GM18502 (cell line): ENCODE data around the gene MCC.

ENCODE experiments used
- ATAC-seq: cut with Tn5 transposase; IDR thresholded peaks from one replicate; pipeline ENCODE4 v1.9.1; 2021; ENCODE audit warnings: mild to moderate bottlenecking; ENCODE audit not compliant: unreplicated experiment, poor library complexity

Gene MCC

DNA sequence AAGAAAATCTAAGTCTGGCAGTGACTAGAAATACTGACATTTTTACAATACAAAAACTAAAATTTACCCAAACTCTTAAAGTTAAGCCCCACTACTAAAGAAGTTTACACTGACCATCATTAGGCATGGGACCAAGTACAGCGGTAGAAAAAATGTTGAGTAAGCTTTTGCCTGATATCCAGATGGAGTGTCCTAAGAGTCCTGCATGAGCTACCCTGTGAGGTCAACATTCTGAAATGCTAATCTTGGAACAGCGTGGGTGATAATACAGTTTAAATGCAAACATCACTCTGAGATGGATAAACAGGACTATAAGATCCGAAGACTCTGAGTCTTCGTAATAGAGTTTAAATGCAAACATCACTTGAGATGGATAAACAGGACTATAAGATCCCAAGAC is 322.0 kb downstream of the MCC start:
- ATAC-seq: no peak

DNA sequence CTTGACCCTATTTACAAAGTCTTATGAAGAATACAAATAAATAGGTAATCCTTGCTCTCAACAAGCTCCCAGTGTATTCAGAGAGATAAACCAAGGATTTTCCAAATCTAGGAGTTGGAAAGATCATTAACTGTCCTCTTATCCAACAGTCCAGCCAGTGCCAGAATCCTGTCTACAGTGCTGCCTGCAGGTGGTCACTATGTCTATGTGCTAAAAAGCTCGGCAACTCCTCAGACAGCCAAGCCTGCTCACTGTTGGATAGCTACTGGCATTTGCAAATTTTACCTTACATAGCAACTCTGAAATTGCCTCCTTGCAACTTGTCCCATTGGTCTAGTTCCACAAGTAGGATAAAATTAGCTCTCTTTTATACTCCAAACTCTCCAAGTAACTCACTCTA is 324.2 kb downstream of the MCC start:
- no peak for ATAC-seq

DNA sequence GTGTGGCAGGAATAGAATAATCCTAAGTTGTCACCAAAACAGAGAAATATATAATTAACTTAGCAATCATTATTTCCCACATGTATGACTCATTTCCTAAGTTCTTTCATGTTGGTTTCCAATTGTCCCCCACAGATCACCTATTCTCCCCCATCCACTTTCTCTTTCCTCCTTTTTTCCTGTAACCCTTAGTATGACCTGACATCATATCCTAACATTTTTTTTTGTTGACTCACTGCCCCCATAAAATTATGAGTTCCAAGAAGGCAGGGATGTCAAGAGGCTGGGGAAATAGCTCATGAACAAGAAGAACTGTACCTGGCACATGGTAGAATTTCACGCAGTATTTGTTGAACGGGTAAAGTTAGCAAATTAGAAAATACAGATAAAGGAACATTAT is 324.9 kb downstream of the MCC start:
- no peak for ATAC-seq

DNA sequence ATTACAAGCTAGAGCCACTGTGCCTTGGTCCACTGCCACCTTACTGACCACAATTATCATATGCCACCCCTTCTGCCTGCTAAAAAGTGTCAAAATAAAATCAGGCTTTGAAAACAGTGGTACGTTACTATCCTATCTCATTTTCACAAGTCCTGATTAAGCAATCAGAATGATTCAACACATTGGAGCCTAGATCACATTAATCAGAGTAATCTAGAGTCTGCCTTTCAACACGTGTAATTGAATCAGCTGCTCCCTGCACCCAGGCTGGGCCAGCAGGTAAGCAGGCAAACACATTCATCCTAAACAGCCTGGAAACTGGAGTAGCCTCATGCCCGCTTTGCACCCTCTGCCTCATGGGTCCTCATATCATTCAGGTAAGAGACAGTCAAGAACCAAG is 325.5 kb downstream of the MCC start:
- ATAC-seq: no peak

DNA sequence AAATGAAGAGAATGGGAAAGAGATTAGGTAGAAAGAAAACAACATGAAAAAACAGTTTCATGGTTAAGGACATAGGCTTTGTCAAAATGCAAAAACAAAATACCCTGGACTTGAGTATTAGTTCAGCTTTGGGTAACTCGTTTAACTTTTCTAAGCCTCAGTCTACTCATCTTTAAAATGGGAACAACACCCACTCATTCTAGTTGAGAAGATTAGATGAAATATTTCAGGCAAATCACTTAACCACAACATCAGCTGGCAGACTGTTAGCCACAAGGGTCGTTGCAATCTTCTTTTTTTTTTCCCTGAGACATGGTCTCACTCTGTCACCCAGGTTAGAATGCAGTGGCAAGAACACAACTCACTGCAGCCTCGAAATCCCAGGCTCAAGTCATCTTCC is 326.0 kb downstream of the MCC start:
- ATAC-seq: no peak

DNA sequence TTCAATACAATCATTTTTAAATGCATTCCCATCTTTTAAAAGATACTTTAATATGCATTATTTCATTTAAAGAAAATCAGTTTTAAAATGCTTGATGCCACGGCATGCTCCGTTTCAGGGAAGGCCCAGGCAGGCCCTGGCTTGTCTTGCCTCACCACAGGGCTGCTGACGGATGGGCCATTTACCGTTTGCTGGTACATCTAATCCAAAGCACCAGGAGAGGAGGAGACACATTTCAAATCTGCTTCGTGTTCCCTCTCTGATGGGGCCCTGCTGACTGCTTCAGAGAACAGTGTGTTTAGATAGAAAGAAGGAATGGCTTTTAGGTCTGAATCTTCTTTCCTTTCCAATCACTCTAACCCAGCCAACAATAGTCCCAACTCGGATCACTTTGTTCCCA is 326.4 kb downstream of the MCC start:
- ATAC-seq: no peak

DNA sequence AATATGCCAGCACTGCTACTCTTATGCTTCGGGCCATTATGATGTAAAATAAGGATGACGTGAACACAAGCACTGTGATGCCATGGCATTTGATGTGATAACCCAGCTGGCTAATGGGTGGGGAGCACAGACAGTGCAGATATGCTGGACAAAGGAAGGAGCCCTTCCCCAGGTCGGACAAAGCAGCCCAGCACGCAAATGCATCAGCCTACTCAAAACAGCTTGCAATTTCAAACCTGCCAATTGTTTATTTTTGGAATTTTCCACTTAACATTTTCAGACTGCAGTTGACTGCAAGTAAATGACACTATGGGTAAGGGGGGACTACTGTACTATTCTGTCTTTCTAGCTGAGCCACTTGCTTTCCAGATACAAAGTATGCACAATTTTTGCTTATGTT is 330.4 kb downstream of the MCC start:
- ATAC-seq: no peak

DNA sequence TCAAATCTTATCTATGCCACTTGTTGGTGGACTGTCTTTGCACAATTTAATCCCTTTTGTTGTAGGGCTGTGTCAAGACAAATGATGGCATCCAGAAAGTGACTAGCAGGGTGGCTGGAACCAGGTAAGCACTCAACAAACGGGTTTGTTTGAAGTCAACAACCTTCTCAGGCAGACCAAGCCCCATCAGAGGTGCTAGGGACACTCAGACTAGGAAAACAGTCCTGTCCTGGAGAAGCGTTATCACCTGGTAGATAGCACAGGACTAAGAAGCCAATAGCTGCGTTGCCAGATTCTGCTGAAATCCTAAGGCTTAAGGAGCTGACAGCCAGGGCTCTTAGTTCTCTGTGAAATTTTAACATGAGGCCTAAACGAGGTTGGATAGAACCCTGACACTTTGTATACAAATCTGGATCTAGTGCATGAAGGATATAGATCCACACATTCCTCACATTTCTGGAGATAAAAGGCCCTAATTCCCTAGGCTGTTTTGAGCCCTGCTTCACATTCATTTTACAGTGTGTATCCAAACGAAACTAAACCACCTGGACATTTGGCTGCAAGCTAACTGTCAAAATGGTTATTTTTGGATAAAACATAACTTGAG is 331.9 kb downstream of the MCC start:
- ATAC-seq: no peak

DNA sequence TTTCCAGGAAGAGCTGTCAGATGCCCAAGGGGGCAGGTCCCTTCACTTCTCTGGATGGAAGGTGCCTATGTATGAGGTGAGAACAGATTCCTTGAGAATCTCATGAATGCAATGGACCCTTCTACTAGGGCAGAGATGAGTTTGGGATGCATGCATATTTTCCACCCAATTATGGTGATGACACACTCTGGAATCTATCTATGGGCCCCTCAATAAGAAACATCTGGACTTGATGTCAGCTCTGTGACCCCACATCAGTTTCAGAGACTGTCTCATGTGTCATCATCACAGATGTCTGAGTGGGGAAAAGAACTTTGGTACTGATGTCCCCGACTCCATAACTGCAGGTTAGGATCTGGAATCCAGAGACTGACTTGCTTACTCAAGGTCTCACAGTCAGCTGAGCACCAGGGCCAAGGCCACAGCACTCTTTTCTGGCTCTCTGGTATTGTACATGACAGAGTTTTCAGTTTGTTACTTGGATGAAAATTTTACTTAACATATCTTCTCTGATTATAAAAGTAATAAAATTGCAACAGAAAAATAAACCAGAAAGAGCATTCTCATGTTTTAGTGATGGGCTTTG is 334.6 kb downstream of the MCC start:
- ATAC-seq: no peak

DNA sequence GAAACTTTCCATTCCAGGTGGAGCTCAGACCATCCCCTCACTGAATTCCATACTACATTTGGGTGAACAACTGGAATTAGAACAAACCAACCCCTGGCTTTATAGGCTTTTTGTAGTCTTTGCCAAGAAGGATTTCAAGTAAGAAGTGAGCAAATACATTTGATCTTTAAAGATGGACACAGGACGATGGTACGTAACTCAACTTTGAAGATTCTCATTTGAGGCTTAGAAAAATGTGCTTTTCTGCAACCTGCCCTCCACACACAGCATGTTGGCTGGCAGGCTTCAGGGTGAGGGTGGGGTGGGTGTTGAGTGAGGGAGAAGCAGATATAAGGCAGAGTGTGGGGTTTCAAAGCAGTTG is 335.9 kb downstream of the MCC start:
- ATAC-seq: no peak

DNA sequence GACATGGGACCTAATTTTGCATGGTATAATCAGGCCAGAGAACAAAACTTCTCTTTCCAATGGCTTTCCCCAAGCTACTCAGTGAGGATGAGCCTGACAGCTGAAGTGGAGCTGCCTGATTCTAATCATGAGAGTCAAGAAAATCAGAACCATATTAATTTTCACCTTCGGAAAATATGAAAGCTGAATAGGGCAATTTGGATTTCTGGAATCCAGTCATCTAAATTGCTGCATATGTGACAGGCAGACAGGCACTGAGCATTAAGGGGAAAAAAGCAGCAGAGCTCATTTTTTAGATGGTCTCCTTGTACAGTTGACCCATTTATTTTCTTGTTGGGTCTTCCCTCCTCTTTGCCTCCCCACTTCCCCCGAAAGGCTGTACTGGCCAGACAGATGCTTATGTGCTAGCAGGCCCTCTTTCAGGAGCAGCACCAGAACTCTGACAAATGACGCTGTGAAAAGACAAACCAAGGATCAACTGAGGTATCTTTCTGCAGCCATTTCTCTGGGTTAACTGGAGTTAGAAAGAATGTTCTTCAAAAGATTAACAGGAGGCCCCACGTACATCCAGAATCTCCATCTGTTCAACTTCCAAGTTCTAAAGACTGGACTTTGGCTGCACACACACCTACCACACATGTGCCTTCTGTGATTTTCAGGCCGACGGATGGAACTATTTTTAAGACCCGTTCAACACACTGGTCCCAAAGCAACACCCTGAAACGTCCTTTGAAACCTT is 336.4 kb downstream of the MCC start:
- no peak for ATAC-seq

DNA sequence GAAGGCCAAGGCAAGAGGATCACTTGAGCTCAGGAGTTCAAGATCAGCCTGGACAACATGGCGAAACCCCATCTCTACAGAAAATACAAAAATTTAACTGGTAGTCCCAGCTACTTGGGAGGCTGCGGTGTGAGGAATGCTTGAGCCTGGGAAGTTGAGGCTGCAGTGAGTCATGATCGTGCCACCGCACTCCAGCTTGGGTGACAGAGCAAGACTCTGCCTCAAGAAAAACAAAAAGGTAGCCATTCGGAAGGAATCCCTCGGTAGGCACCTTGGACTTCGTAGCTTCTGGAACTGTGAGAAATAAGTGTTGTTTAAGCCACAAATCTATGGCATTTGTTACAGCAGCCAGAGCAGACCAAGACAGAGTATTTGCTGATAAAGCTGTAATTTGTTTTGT is 337.4 kb downstream of the MCC start:
- ATAC-seq: no peak

DNA sequence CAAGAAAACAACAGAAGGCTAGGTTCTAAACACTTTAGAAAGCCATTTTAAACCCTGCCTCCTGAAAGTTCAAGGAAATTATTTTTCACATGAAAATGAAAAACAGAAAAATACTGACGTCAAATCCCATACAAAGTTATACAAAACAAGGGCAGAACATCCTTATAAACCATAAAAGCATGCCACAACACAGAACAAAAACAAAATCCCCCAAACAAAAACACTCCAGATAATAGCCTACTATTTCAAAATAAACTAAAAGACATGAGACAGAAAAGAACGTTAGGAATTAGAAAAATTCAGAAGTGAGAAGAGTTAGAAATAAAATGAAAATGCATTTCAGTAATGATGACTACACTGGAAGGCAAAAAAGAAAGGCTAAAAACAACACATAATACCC is 338.0 kb downstream of the MCC start:
- no peak for ATAC-seq

DNA sequence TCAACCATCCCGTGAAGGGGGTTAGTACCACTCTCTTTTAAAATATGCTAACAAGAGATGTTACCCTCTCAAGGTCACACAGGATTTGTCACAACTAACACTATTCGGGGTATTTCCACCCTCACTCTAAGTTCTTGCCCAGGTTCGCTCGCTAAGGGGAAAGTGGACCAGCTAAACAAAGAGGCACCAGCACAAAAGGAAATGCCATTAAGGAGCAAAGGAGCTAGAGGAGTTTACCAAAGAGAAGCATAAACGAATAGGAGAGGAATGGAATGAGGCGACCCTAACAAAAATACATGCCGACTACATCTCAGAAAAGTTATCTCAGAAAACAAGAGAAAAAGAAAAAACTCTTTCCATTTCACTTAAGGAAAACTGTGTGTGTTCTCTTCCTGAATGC is 340.7 kb downstream of the MCC start:
- no peak for ATAC-seq

DNA sequence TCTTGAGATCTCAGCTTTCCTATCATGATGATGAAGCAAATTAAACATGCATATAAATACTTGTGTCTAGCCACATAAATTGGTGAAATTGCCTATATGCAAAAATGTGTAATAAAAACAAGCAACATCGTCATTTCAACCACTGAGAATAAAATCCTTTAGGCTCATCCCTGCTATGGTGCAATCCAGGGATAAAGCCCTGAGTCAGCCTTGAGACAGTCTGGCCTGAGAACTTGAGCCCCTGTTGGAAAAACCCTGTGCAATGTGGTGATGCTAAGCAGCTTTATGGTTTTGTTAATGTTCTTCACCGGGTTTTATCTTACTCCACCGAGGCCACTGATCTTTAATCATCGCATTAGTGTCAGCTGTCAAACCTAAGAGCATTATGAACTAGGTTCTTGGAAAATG is 341.1 kb downstream of the MCC start:
- ATAC-seq: no peak

DNA sequence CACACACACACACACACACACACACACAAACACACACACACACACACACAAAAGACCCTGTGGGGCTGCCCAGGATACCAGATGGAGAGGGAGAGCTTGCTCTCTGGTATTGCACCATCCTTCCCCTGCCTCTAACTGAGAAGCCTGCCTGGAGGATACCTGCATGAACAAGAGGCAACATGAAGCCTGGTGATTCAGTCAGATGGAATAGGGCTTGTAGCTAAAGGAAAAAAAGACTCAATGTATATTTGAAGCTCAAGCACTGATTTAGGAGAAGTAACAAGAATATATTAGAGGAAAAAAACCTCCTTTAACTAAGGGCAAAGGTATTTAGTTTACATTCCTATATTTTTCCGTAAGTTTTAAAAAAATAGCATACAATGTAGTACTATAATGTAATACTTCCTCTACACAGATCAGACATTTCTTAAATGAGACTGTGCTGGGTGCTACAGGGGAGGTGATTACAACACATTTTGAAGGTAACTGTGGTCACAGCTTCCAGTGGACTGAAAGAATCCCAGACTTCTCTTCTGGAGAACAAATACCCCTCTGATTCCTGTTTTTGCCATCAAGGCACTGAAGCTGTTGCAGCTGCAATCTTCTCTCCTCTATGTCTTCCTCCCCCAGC is 342.4 kb downstream of the MCC start:
- ATAC-seq: no peak

DNA sequence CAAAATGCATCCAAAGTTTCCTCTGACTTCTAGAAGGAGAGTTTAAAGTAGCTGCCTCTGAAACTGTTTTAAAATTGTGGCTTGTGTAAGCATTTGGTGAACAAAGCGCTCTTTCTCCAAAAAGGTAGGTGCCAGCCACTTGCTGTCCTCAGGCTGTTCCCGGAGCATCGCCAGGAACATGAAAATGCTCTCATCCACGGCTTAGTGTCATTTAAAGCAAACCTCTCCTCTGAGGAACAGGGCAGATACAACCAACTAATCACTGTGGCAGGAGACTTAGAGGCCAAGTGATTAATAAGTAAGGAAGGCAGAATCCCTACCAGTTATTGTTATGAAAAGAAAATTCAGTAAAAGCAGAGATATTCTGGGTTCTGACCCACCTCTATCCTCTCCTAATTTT is 346.1 kb downstream of the MCC start:
- ATAC-seq: no peak

DNA sequence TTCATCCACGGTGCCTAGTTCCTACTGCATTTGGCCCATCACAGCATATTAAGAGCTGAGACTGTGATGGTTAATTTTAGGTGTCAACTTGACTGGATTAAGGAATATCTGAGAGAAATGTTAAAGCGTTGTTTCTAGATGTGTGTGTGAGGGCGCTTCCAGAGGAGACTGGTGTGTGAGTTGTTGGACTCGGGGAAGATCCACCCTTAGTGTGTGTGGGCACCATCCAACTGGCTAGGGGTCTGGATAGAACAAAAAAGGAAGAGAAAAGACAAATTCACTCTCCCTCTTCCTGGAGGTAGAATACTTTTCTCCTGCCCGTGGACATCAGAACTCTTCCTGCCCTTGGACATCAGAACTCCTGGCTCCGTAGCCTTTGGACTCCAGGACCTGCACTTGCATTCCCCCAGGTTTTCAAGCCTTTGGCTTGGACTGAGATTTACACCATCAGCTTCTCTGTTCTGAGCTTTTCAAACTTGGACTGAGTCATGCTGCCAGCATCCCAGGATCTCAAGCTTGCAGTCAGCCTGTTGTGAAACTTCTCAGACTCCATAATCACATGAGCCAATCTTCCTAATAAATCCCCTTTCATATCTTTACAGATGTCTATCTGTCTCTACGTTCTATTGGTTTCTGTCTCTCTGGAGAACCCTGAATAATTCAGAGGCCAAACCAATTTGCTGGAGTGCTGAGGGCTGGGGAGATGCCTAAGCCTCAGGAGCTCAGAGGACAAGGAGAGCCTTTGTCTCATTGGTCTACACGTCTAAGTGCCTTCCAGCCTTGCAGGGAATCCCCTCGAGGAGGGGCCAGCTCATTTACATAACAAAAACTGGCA is 347.2 kb downstream of the MCC start:
- ATAC-seq: no peak

DNA sequence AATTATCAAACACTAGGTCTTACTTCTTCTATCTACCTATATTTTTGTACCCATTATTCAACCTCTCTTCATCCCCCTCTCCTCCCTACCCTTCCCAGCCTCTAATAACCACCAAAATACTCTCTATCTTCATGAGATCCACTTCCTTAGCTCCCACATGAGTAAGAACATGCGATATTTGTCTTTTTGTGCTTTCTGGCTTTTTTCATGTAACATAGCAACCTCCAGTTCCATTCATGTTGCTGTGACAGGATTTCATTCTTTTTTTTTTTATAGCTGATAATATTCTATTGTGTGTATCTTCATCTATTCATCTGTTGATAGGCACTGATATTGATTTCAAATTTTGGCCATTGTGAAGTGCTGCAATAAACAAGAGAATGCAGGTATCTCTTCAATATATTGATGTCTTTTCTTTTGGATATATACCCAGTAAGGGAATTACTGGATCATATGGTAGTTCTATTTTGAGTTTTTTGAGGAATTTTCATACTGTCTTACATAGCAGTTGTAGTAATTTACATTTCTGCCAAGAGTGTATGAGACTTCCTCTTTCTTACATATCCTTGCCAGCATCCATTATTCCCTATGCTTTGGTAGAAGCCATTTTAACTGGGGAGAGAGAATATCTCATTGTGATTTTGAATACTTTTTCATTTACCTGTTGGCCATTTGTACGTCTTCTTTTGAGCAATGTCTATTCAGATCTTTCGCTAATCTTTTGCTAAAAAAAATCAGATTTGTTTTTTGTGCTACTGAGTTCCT is 354.9 kb downstream of the MCC start:
- no peak for ATAC-seq

DNA sequence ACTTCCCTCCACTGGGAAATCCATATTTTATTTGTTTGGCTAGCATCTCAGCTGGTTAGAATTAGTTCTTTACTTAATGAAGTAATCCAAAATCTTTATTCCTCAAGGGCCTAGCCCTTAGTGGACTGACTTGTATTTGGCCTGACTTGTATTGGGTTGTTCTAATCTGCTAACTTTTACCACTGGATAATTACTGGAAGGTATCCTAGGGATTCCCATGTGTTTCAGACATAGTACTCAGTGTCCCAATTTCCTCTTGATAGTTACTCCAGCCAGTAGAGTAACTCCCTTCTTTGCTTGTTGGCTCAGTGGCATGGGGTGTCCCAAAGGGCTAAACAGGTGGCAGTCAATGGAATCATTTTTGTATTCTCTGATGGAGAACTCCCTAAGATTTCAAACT is 355.7 kb downstream of the MCC start:
- ATAC-seq: no peak
